Immature natural killer cell (primary cell): ENCODE measurements around the gene MKRN1. TPM values are rescaled to one million over a fixed set of nuclear protein-coding genes. Genes with fewer than 3 reads are reported as not detected.
A peak's percentile ranks its signal among the peaks of the same experiment; 100 is the strongest.
"Not testable (repeated sequence)": the region's sequence is repeated elsewhere in the genome, so short reads cannot be mapped to it uniquely, and the experiment has no call there.

Source experiments
- DNase-seq, 3 donors: peaks; one replicate each; pipeline ENCODE4 v3.0.0; 2022; ENCODE audit warnings: mixed read lengths in 1 of 3
- H3K27ac Mint-ChIP-seq, 6 donors: one replicate each; pipeline ENCODE4 v1.8.0; 2020; ENCODE audit warnings: mixed read lengths in 6 of 6, mild to moderate bottlenecking in 5 of 6, inconsistent platforms in 4 of 6, moderate library complexity in 3 of 6
- H3K27me3 Mint-ChIP-seq, 3 donors: one replicate each; pipeline ENCODE4 v1.8.0; 2020 to 2021; ENCODE audit warnings: low read depth in 3 of 3, mild to moderate bottlenecking in 3 of 3, mixed read lengths in 3 of 3, moderate library complexity in 3 of 3, inconsistent platforms in 1 of 3
- H3K36me3 Mint-ChIP-seq, 3 donors: one replicate each; pipeline ENCODE4 v1.8.0; 2020; ENCODE audit warnings: mixed read lengths in 3 of 3, inconsistent platforms in 2 of 3, mild to moderate bottlenecking in 2 of 3
- H3K4me1 Mint-ChIP-seq, 2 donors: one replicate each; pipeline ENCODE4 v1.8.0; 2020; ENCODE audit warnings: inconsistent platforms in 2 of 2, mild to moderate bottlenecking in 2 of 2, mixed read lengths in 2 of 2, moderate library complexity in 1 of 2
- H3K4me3 Mint-ChIP-seq, 5 donors: one replicate each; pipeline ENCODE4 v1.8.0; 2020; ENCODE audit warnings: mild to moderate bottlenecking in 5 of 5, mixed read lengths in 5 of 5, inconsistent platforms in 3 of 5, moderate library complexity in 3 of 5
- H3K9me3 Mint-ChIP-seq, 6 donors: one replicate each; pipeline ENCODE4 v1.8.0; 2020; ENCODE audit warnings: mild to moderate bottlenecking in 6 of 6, mixed read lengths in 6 of 6, inconsistent platforms in 4 of 6, moderate library complexity in 3 of 6
- polyA plus RNA-seq, 3 donors: library from polyadenylated mRNA; unstranded; fragments of 300-500 nt; fragmentation: Illumina TruSeq; gene quantifications; one replicate each; pipeline ENCODE4 v1.2.3, GENCODE V29; 2021

The MKRN1 gene
- polyA plus RNA-seq, 3 donors from 2014 or later = 86.5 to 163 (median 135) TPM

DNA sequence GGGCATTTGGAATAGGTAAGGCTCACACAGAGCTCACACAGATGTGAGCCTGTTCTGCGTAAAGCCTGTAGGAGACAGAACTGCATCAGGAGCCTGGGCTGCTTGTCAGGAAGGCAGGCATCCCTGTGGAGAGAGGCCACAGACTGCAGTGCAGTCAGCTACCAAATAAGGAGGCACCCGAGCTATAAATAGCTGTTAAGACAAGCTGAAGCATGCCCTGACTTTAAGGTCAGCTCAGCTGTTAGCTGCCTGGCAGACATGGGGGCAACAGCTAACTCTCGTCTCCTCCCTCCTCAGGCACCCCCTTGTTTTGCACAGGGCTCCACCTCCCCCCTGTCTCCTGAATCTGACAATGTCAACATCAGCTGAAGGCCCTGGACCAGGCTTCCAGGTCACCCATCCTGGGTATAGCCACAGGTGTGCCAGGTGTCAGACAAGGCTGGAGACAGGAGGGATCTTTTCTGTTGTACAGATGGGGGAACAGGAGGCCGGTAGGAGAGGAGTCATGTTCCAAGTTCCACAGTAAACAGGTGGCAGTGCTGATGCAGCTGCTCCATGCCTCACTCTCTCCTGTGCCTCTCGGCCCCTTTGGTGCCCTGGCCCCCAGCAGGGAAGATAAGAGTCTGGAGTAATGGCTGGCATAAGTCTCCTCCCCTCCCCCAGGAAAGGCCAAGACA lies 27.6 kb upstream of the MKRN1 start:
- Mint-ChIP-seq H3K4me3 (no peak overlapping the region), H3K4me1 (no peaks in the 10 kb centered on the region), H3K9me3 (no peaks in the 10 kb centered on the region), H3K27me3 (peaks cover 2 to 3% (median 3%) of the 10 kb centered on the region in 3 donors), H3K36me3 (no peaks in the 10 kb centered on the region), H3K27ac (no peak overlapping the region)
- DNase-seq = no peak

DNA sequence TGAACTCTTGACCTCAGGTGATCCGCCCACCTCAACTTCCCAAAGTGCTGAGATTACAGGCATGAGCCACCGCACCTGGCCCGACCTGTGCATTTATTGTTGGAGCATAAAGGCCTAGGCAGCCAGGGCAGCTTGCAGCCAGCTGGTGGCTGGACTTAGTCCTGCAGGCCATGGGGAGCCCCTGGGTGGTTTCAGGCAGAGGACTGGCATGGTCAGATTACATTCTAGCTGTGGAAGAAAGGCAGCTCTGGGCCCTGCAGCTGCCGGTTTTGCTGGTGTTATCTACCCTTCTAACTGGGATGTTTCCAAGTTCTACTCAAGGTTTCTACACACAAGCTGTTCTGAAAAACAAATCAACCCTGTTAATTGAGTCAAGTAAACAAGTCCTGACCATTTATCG lies 22.7 kb upstream of the MKRN1 start:
- H3K4me3 Mint-ChIP-seq = no peak overlapping the region
- H3K9me3 Mint-ChIP-seq = no peaks in the 10 kb centered on the region

GRCh38 chr7:140497807-140498206 lies 18.5 kb upstream of the MKRN1 start:
- not testable (repeated sequence) for H3K36me3 Mint-ChIP-seq, H3K4me3 Mint-ChIP-seq, H3K27ac Mint-ChIP-seq

More for the DNA sequence above, 22.7 kb upstream of the MKRN1 start:
- no peak for DNase-seq
- peaks cover 2 to 5% (median 3%) of the 10 kb centered on the region in 3 donors for H3K27me3 Mint-ChIP-seq
- no peak overlapping the region for H3K27ac Mint-ChIP-seq
- H3K4me1 Mint-ChIP-seq = no peaks in the 10 kb centered on the region
- no peaks in the 10 kb centered on the region for H3K36me3 Mint-ChIP-seq

DNA sequence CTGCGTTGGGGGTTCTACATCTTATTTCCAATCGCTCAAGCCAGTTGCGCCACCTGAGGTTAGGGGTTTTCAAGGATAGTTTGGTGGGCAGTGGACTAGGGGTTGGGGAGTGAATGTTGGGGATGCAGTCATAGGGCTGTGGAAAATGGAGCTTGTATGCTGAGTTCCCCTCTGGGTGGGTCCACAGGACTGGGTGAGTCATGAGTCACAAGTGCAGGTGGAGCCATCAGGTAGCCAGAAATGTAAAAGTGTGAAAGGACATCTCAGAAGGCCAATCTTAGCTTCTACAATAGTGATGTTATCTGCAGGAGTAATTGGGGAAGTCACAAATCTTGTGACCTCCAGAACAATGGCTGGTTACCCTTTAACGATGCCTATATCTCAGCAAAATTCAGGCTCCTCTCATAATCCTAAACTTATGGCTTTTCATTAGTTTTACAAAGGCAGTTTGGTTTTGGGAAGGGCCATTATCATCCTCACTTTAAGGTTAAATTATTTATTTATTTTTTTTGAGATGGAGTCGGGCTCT lies 18.0 kb upstream of the MKRN1 start:
- H3K36me3 Mint-ChIP-seq = no peaks in the 10 kb centered on the region

More at GRCh38 chr7:140497807-140498206, 18.5 kb upstream of the MKRN1 start:
- not testable (repeated sequence) for H3K4me1 Mint-ChIP-seq, DNase-seq, H3K9me3 Mint-ChIP-seq, H3K27me3 Mint-ChIP-seq

DNA sequence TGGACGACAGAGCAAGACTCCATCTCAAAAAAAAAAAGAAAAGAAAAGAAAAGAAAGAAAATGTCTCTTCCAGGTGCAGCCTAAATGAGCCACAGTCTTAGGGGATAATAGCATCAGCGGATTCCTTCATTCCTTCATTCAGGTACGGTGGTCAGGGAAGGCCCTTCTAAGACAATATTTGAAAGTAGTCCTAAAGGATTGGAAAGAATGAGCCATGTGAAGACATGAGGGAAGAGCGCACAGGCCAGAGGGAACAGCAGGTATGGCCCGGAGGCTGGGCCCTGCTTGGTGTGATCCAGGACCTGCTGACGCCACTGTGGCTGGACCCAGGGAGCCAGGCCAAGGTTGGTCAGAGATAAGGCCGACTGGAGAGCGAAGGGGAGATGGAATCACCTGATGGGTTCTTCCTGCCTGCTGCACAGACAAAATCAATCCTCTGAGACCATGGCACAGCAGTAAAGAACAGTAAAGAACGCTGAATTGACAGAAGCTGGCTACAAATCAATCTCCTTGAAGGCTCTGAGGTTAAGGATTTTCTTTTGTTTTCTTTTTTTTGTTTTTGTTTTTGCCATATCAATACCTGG lies 16.3 kb upstream of the MKRN1 start:
- Mint-ChIP-seq H3K36me3 (no peaks in the 10 kb centered on the region), H3K4me1 (no peaks in the 10 kb centered on the region)

More for the DNA sequence above, 18.0 kb upstream of the MKRN1 start:
- no peak for DNase-seq
- Mint-ChIP-seq H3K4me3 (no peak overlapping the region), H3K27ac (no peak overlapping the region), H3K4me1 (no peaks in the 10 kb centered on the region), H3K9me3 (no peaks in the 10 kb centered on the region), H3K27me3 (peaks cover 0 to 2% (median 0%) of the 10 kb centered on the region in 3 donors)

DNA sequence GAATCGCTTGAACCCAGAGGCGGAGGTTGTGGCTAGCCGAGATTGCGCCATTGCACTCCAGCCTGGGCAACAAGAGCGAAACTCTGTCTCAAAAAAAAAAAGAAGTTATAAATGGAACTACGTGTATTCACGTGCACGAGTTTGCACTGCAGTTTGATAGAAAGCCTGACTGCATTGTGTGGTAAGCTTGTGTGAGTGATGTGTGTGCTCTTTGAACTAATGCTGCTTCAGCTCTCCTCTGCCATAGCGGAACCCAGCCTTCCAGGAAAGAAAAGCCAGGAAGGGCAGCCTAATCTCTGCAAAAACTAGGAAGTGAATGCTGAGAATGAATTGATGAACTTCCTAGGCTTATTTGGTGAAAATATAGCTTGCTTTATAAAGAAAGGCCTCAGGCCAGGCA lies 15.6 kb upstream of the MKRN1 start:
- H3K9me3 Mint-ChIP-seq = no peaks in the 10 kb centered on the region
- peaks cover 0 to 2% (median 0%) of the 10 kb centered on the region in 3 donors for H3K27me3 Mint-ChIP-seq
- H3K4me1 Mint-ChIP-seq = no peaks in the 10 kb centered on the region
- H3K27ac Mint-ChIP-seq = no peak overlapping the region
- no peak for DNase-seq
- no peaks in the 10 kb centered on the region for H3K36me3 Mint-ChIP-seq
- H3K4me3 Mint-ChIP-seq = no peak overlapping the region

More for the DNA sequence above, 16.3 kb upstream of the MKRN1 start:
- Mint-ChIP-seq H3K27me3 (peaks cover 0 to 2% (median 0%) of the 10 kb centered on the region in 3 donors), H3K27ac (no peak overlapping the region), H3K4me3 (no peak overlapping the region), H3K9me3 (no peaks in the 10 kb centered on the region)
- DNase-seq = no peak

DNA sequence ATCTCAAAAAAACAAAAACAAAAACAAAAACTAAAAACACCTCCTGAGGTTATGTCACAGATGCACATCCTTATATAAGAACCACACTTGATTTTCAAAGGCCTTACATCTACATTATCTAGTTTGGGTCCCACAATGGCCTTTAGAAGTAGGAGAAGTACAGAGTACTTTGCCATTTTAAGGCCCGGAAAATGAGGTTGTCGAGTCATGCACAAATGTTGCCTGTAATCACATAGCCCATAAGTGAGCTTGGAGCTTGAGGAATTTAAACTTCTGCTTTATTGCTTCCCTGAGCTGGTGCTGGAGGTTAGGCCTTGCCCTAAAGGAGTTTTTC lies 9.7 kb upstream of the MKRN1 start:
- Mint-ChIP-seq H3K36me3 (no peaks in the 10 kb centered on the region), H3K27ac (no peak overlapping the region), H3K4me3 (no peak overlapping the region), H3K9me3 (no peaks in the 10 kb centered on the region), H3K27me3 (peaks cover 0 to 4% (median 3%) of the 10 kb centered on the region in 3 donors), H3K4me1 (no peaks in the 10 kb centered on the region)
- DNase-seq = no peak

- H3K4me3 Mint-ChIP-seq = no peak overlapping the region
- no peak for DNase-seq
- H3K36me3 Mint-ChIP-seq = no peaks in the 10 kb centered on the region
- H3K27me3 Mint-ChIP-seq = peaks cover 2 to 4% (median 3%) of the 10 kb centered on the region in 3 donors
- H3K4me1 Mint-ChIP-seq = no peaks in the 10 kb centered on the region
- H3K9me3 Mint-ChIP-seq = no peaks in the 10 kb centered on the region
- H3K27ac Mint-ChIP-seq = no peak overlapping the region
These were observed 6.4 kb upstream of the MKRN1 start for GRCh38 chr7:140485500-140486265.

- Mint-ChIP-seq H3K4me3 (no peak overlapping the region), H3K4me1 (no peaks in the 10 kb centered on the region), H3K36me3 (no peaks in the 10 kb centered on the region), H3K27ac (no peak overlapping the region), H3K27me3 (peaks cover 2 to 4% (median 3%) of the 10 kb centered on the region in 3 donors), H3K9me3 (no peaks in the 10 kb centered on the region)
- DNase-seq = no peak
These were observed 5.7 kb upstream of the MKRN1 start for GRCh38 chr7:140484951-140485499.

DNA sequence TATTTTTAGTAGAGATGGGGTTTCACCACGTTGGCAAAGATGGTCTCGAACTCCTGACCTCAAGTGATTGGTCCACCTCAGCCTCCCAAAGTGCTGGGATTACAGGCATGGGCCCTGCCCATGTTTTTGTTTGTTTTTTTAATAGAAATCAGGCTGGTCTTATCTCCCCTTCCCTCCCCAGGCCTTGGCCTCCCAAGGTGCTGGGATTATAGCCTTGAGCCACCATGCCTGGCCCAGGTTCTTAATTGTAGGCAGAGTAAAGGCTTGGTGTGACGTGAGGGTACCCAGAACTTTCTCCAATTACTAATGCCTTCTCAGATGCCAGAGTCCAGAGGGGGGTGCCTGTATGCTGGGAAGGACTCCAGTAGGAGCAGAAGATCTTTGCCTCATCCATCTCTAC lies 5.2 kb upstream of the MKRN1 start:
- no peak for DNase-seq
- peaks cover 3 to 5% of the 10 kb centered on the region in 2 donors for H3K4me1 Mint-ChIP-seq
- H3K9me3 Mint-ChIP-seq = no peaks in the 10 kb centered on the region
- no peaks in the 10 kb centered on the region for H3K36me3 Mint-ChIP-seq
- peaks cover 2 to 4% (median 3%) of the 10 kb centered on the region in 3 donors for H3K27me3 Mint-ChIP-seq
- H3K27ac Mint-ChIP-seq = no peak overlapping the region
- H3K4me3 Mint-ChIP-seq = no peak overlapping the region

DNA sequence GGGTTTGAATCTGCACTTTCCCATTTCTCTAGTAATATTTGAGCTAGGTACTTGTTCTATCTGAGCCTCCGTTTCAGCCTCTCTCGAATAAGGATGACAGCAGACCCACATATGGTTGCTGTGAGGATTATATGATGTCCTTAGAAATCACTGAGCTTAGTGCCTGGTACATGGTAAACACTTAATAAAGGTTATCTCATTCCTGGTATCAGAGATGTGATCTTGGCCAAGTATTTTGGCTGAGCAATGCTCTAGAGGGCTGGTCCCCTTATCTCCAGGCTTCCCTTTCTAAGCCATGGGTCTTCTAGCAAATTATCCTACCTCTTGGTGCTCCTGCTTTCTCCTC lies 407 bp upstream of the MKRN1 start:
- Mint-ChIP-seq H3K4me1 (peaks cover 35 to 38% of the 10 kb centered on the region in 2 donors), H3K27me3 (peaks cover 3 to 16% (median 12%) of the 10 kb centered on the region in 3 donors), H3K36me3 (no peaks in the 10 kb centered on the region), H3K9me3 (no peaks in the 10 kb centered on the region), H3K27ac (peak overlapping the region in 5 of 6 donors; percentile 91 to 98 (median 96)), H3K4me3 (peak overlapping the region; percentile 98 to 99 (median 99))
- DNase-seq = no peak

- H3K9me3 Mint-ChIP-seq = no peaks in the 10 kb centered on the region
- peaks cover 35 to 39% of the 10 kb centered on the region in 2 donors for H3K4me1 Mint-ChIP-seq
- no peaks in the 10 kb centered on the region for H3K36me3 Mint-ChIP-seq
- H3K27ac Mint-ChIP-seq = peak overlapping the region; percentile 89 to 95 (median 92)
- peaks cover 3 to 16% (median 11%) of the 10 kb centered on the region in 3 donors for H3K27me3 Mint-ChIP-seq
- peak overlapping the region; percentile 91 to 100 (median 95) for H3K4me3 Mint-ChIP-seq
- DNase-seq = peak in 2 of 3 donors; percentile 9 to 18
These were observed 851 bp downstream of the MKRN1 start for GRCh38 chr7:140478246-140479061.

- no peak for DNase-seq
- no peaks in the 10 kb centered on the region for H3K9me3 Mint-ChIP-seq
- peak overlapping the region; percentile 91 to 100 (median 95) for H3K4me3 Mint-ChIP-seq
- peak overlapping the region; percentile 89 to 95 (median 92) for H3K27ac Mint-ChIP-seq
- peaks cover 40 to 48% of the 10 kb centered on the region in 2 donors for H3K4me1 Mint-ChIP-seq
- H3K36me3 Mint-ChIP-seq = peaks cover 0 to 1% (median 1%) of the 10 kb centered on the region in 3 donors
- H3K27me3 Mint-ChIP-seq = peaks cover 3 to 16% (median 10%) of the 10 kb centered on the region in 3 donors
These were observed 2.5 kb downstream of the MKRN1 start for GRCh38 chr7:140476698-140477261.
